ENCODE data around the gene HIBCH.
"Not testable (repeated sequence)": the region's sequence is repeated elsewhere in the genome, so short reads cannot be mapped to it uniquely, and the experiment has no call there.

HIBCH gene

DNA sequence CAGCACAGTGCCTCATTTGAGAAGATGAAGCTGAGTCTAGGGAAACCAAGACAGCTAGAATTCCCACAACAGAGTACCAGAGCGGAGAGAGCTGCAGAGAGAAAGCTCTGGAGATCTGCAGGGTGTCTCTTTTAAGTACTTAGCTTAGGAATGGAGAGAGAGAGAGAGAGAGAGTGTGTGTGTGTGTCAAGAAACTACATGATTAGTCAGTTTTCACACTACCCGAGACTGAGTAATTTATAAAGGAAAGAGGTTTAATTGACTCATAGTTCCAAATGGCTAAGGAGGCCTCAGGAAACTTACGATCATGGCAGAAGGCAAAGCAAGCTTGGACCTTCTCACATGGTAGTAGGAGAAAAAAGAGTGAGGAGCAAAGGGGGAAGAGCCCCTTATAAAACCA, 64.0 kb downstream of the HIBCH start:
- in situ Hi-C loops (cut with HindIII; ENCODE audit: low sequenced_read_pairs), result no loop called here

DNA sequence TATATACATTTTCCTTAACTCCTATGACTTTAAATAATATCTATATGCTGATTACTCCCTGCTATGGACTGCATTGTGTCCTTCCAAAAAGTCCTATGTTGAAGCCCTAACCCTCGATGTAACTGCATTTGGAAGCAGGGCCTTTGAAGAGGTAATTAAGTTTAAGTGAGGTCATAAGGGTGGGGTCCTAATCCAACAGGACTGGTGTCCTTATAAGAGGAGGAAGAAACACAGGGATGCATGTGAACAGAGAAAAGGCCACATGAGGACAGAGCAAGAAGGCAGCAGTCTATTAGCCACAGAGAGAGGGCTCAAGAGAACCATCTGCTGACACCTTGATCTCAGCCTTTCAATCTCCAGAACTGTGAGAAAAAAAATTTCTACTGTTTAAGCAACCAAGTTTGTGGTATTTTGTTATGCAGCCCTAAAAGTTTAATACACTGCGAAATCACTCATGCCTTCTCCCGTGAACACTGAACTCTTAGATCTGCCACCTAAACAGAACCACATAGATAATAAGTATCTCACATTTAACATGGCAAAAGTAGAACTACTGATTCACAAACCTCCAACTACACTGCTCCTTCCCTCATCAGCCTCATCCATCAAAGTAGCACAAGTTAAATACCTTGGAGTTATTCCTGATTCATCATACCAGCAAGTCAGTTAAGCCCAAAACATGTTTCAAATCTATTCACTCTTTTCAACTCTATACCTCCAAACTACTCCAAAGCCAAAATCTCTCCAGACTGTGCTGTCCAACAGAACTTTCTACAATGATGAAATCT, 65.4 kb downstream of the HIBCH start:
- in situ Hi-C loops (cut with HindIII; ENCODE audit: low sequenced_read_pairs), result no loop called here

- in situ Hi-C loops (cut with HindIII; ENCODE audit: low sequenced_read_pairs), result no loop called here
Measured at GRCh38 chr2:190250421-190250820, 69.2 kb downstream of the HIBCH start.

DNA sequence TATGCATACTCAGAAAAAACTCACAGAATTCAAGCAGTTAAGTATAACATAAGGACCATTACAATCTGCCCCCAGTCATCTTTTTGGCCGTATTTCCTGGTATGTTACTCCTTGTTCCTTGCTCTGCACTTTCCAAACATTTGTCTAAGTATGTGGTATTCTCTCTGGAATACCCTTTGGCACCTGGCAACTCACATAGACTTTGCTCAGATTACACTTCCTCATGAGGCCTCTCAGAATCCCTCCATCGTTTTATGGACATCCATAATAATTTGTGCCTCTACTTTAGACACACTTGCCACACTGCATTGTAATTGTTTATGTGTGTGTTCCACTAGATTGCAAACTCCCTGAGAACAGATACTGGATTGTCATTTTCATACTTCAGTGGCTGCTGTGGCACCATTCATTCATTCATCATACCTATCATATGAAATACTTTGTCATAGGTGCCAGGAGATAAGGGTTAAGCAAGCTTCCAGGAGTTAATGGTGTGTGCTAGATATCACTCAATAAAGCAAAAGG, 84.0 kb downstream of the HIBCH start:
- in situ Hi-C loops (cut with HindIII; ENCODE audit: low sequenced_read_pairs), result no loop called here

DNA sequence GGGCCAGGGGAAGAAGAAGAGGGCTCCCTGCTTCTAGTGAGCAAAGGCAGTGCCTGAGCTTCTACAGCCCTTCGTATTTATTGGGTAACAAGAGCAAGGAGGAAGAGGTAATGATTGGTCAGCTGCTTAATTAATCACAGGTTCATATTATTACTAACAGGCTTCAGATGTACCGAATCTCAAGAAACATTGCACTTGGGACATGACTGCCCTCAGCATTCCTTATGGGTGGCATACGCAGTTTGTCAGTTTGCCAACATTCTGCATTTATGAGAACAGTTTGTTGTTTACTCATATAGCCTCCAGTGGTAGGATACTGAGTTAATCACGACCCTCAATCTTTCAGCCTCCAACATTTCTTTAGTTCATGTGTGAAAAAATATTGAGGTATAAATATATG, 84.5 kb downstream of the HIBCH start:
- in situ Hi-C loops (cut with HindIII; ENCODE audit: low sequenced_read_pairs), result no loop called here

DNA sequence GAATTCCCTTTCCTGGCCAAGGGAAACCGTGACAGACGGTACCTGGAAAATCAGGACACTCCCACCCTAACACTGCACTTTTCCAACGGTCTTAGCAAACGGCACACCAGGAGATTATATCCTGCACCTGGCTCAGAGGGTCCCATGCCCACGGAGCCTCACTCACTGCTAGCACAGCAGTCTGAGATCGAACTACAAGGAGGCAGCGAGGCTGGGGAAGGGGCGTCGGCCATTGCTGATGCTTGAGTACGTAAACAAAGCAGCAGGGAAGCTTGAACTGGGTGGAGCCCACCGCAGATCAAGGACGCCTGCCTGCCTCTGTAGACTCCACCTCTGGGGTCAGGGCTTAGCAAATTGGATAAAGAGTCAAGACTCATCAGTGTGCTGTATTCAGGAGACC, 95.6 kb downstream of the HIBCH start:
- in situ Hi-C loops (cut with HindIII; ENCODE audit: low sequenced_read_pairs), result not testable (repeated sequence)

GRCh38 chr2:190222745-190223144, 96.9 kb downstream of the HIBCH start:
- in situ Hi-C loops (cut with HindIII; ENCODE audit: low sequenced_read_pairs), result not testable (repeated sequence)

GRCh38 chr2:190221429-190221828, 98.2 kb downstream of the HIBCH start:
- in situ Hi-C loops (cut with HindIII; ENCODE audit: low sequenced_read_pairs), result no loop called here

DNA sequence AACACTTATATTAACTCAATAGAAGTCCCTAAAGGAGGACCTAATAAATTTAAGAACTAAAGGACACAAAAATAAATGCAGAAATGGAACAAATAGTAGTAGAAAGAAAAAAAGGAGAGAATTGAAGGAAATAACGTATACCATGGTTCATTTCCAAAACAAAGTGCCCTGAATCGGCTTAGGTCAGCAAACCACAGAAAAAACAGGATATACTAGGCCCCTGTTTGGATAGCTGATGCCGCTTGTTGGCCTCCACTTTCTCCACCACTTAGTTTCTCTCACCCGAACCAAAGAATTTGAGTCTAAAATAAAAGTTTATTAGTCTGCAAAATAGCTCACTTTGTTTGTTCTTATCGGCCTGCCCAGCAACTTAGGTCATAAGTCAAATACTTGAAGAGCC, 100.4 kb downstream of the HIBCH start:
- in situ Hi-C loops (cut with HindIII; ENCODE audit: low sequenced_read_pairs), result no loop called here

DNA sequence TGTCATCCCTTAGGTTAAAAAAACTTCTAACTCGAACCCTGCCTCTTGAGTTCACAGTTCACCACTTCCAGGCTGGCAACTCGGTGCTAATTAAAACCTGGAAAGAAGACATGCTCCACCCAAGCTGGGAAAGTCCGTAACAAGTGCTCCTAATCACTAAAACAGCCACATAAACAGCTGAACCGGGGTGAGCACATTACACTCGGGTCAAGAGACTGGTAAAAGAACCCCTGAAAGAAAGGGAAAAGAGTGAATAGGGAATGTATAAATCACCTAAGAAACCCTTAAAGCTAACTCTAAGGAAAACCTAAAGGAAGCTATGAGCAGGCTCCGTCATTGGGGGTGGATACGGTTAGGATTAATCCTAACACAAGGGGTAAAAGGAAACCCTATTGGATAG, 102.0 kb downstream of the HIBCH start:
- in situ Hi-C loops (cut with HindIII; ENCODE audit: low sequenced_read_pairs), result no loop called here

- in situ Hi-C loops (cut with HindIII; ENCODE audit: low sequenced_read_pairs), result no loop called here
Measured at GRCh38 chr2:190216829-190217228, 102.8 kb downstream of the HIBCH start.

GRCh38 chr2:190215620-190216019, 104.0 kb downstream of the HIBCH start:
- in situ Hi-C loops (cut with HindIII; ENCODE audit: low sequenced_read_pairs), result no loop called here

- in situ Hi-C loops (cut with HindIII; ENCODE audit: low sequenced_read_pairs), result loop anchor here (5.0 kb wide), 1 partner anchor 92 kb away; no protein-coding TSS in a partner anchor
Measured at GRCh38 chr2:190214426-190215194, 105.0 kb downstream of the HIBCH start.

DNA sequence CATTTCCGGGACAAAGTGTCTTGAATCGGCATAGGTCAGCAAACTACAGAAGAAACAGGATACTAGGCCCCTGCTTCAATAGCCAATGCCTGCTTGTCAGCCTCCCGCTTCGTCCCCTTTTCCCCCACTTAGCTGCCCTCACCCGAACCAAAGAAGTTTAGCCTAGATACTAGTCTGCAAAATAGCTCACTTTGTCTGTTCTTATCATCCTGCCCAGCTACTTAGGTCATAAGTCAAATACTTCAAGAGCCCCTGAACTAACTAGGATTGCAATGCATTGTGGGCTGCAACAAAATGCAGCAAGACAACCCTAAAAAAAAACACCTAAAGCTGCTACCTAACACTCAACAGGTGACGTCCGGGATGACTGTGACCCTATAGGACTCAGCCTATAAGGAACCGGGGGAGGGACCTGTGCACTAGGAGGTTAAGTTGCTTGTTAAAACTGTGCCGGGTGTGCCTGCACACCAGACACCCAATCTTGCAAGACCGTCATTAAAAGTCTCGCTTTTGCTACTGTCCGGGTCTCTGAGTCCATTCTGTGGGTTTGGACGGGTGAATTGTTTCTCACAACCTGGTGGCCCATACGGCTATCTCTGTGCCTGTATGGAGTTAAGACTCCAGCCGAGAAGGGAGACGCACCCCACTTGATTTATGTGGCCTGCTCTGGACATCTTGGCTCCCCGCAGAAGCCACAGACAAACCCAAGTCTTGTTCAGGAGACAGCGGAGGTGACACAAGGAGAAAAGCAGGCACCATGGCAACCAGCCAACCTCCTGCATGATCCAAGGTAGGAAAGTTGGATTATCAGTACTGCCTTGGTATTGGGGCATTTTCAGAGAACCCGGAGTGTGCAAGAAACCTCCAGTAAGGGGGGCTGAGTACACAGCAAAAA, 105.9 kb downstream of the HIBCH start:
- in situ Hi-C loops (cut with HindIII; ENCODE audit: low sequenced_read_pairs), result loop anchor here (5.0 kb wide), 1 partner anchor 91 kb away; no protein-coding TSS in a partner anchor

DNA sequence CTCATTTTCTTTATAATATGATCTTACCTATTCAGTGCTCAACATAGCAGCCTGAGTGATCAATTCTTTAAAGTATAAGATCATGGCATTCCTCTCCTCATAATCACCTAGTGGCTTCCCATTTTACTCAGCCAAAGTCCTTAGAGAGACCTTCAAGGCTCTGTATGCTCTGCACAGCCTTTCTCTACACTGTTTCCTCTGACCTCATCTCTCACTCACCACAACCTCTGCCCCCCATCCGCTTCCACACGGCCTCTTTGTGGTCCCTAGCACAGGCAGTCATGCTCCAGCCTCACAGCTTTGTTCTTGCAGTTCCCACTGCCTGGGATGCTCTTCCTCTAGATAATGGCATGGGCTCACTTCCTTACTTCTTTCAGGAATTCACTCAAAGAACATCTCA, 109.2 kb downstream of the HIBCH start:
- in situ Hi-C loops (cut with HindIII; ENCODE audit: low sequenced_read_pairs), result loop anchor here (5.0 kb wide), 1 partner anchor 88 kb away; no protein-coding TSS in a partner anchor

- in situ Hi-C loops (cut with HindIII; ENCODE audit: low sequenced_read_pairs), result loop anchor here (5.0 kb wide), 1 partner anchor 68 kb away; no protein-coding TSS in a partner anchor
Measured at GRCh38 chr2:190209559-190209958, 110.1 kb downstream of the HIBCH start.

DNA sequence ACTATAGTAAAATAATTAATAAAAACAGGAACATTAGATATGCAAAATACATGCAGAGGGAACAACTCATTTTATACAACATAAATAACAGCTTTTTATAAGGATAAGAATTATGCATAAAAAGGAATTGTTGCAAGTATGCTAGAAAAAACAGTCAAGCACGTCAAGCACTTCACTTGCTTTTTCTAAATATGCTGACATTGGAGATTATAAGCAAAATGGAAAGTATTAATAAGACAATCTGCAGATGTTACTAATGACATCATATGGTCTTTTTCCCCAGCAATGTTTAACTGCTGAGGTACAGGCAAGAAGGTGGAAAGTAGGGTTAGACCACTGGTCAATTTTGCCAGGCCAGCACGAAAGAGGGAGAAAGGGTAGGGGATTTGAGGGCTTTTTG, 111.7 kb downstream of the HIBCH start:
- in situ Hi-C loops (cut with HindIII; ENCODE audit: low sequenced_read_pairs), result loop anchor here (5.0 kb wide), 1 partner anchor 69 kb away; no protein-coding TSS in a partner anchor

- in situ Hi-C loops (cut with HindIII; ENCODE audit: low sequenced_read_pairs), result loop anchor here (5.0 kb wide), 1 partner anchor 72 kb away; no protein-coding TSS in a partner anchor
Measured at GRCh38 chr2:190205657-190206056, 114.0 kb downstream of the HIBCH start.

DNA sequence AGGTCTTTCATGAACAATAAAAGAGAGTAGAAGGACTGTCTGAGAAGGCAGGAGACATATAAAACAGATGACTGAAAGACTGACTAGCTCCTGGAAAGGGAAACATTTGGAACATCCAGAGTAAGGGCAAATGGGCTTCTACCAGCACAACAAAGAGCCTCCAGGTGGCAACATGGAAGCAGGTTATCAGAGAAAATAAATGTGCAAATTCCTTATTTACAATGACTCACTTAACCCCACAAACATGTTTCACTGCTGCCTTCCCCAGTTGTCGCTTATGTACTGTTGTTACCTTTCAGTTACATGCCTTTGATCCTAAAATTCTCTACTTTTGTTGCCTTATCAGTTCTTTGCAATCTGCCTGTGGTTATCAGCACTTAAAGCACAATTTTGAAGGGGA, 117.0 kb downstream of the HIBCH start:
- in situ Hi-C loops (cut with HindIII; ENCODE audit: low sequenced_read_pairs), result no loop called here

DNA sequence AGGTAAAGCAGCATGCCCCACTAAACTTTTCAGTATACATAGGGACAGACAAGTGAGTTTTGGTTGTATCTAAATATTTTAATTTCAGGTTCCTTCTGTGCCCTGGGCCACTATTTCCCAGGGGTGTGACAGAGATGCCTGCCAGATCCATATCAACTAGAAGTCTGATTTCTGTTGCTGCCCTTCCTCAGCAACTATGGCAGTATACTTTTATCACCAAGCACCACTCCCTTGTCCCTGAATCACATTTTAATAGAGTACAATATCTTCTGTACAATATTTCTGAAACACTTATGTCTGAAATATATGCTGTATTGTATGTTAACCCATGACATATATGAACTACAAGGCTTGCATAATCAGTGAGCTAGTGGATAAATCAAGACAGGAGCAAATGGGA, 117.6 kb downstream of the HIBCH start:
- in situ Hi-C loops (cut with HindIII; ENCODE audit: low sequenced_read_pairs), result no loop called here

- in situ Hi-C loops (cut with HindIII; ENCODE audit: low sequenced_read_pairs), result no loop called here
Measured at GRCh38 chr2:190200603-190201002, 119.0 kb downstream of the HIBCH start.
